SH-SY5Y (cell line): ENCODE results near the gene HOXA7.

Source experiments
- GATA2 ChIP-seq: IDR thresholded peaks from 2 replicates; pipeline ENCODE4 v1.6.1; 2011; ENCODE audit warnings: mild to moderate bottlenecking, low read depth, low read length
- GATA3 ChIP-seq: IDR thresholded peaks from 2 replicates; pipeline ENCODE4 v1.6.1; 2011; ENCODE audit warnings: low read depth, mild to moderate bottlenecking, low read length, moderate library complexity

DNA sequence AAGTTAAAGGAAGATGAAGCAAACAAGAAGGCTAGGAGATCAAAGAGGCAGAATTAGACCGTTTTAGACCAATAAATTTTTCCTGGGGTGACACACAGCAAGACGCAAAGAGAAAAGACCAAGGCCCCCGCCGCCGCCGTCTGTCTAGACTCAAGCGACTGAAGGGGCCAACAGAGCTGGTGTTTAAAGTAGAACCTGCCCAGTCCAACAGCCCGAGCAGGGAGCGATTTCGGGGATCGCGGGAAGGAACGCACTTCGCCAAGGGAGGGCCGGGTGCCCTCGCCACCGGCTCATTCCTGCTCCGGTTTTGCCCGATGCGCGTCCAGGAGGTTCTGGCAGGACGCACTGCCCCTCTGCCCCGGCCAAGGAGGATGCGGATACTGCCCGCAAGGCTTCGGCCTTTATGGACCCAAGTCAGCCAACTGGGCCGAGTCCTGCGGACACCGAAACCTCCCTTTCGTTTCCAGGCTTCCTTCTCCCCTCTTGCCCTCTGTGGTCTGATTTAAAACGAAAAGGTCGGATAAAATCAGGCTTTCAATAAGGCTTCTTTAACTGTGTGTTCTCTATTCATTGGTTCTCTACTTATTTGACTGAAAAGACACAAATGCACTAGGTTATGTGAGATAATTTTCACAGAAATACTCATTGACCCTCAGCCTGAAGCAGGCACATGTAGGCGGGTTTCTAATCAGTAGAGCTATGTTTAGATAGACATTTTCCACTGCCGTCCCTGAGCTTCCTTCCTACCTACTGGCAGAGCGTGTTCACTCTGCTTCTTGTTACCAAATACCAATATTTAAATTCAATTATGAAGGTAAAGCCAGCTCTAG is 2.2 kb upstream of the HOXA7 start:
- TF ChIP-seq GATA3 (no peak), GATA2 (no peak)
